D341Med (cell line): Measurements from ENCODE around the gene SULF2.
A peak's percentile ranks its signal among the peaks of the same experiment; 100 is the strongest.

Experiments used
- DNase-seq: peaks from one replicate; pipeline ENCODE4 v3.0.0; 2012; ENCODE audit warnings: low spot score

SULF2 gene

DNA sequence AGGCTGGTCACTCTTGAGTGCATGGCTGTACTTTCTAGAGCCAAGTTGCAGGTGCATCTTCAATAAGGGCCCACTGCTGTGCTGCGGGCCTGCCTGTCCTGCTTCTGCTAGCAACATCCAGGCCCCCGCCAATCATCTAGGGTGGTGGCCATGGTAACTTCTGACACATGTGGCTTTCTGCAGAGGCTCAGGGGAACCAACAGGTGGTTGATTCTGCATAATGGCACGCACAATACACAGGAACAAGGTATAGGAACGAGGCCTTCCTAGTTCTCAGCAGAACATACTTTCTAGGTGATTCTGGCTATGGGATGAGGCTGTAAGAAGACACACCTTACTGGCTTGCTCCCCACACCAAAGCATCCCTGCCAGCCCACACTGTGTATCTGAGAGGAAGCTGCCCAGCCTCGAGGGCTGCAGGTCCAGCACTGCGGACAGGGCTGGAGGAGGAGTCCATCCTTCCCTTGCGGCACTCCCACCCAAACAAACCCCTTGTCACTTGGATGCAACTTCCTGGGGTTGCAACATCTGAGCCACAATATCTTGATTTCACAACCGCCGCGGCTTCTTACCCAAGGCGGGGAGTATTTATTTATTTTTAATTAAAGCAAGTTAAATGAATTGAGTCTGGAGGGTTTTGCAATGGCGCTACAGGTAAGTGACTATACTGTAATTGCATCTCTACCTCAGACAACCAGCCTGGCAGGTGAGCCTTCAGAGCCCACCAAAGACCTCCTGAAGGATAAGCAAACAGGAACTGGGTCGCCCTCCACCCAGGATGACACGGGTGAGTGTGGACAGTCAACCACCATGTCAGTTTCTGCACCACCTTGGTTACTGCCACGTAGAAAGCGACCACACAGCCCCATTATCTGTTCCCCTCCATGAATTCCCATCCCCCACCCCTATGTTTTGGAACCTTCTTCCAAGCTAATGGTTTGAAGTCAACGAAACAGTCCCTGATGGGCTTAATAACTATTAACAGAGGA is 49.6 kb downstream of the SULF2 start:
- DNase-seq, result no peak

- no peak for DNase-seq
Measured at GRCh38 chr20:47734870-47735269, 50.4 kb downstream of the SULF2 start.

DNA sequence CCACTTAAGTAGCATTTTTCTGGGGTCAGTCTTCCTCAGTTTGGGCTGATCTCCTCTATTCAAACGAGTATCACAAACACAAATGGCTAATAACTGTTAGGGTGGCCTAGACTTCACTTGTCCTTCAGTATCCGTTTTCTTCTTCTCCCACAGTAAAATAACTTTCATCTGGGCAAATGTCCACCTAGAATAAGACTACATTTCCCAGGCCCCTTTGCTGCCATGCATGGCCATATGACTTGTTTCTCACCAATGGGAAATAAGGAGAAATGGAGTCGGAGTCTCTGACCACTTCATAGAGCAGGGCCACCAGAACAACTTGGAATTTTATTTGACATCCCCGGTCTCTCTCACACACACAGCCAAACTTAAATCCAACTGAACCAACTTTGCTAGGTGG is 51.4 kb downstream of the SULF2 start:
- no peak for DNase-seq

GRCh38 chr20:47730744-47731143 is 54.5 kb downstream of the SULF2 start:
- DNase-seq, result no peak

GRCh38 chr20:47729472-47729871 is 55.8 kb downstream of the SULF2 start:
- DNase-seq, result no peak

DNA sequence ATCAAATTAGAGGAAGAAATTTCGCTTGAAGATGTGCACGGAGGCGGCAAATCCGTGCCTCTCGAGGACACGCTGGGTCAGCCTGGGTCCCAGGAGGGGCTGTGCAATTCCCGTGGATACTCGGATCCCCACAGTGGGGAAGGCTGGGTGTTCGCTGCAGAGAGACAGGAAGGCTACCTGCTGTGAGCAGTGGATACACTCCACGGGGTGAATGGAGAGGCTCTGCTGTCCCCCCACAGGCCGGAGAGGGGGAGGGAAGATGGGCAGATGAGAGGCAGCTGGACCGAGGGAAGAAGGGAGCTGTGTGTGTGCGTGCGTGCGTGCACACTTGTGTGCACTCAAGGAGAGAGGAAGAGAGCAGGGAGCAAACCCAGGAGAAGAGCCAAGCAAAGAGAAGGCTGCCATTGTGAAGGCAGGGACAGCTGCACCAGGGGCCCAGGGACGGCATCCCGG is 57.3 kb downstream of the SULF2 start:
- no peak for DNase-seq

GRCh38 chr20:47727170-47727880 is 58.0 kb downstream of the SULF2 start:
- no peak for DNase-seq

- no peak for DNase-seq
Measured at GRCh38 chr20:47726632-47727031, 58.6 kb downstream of the SULF2 start.

DNA sequence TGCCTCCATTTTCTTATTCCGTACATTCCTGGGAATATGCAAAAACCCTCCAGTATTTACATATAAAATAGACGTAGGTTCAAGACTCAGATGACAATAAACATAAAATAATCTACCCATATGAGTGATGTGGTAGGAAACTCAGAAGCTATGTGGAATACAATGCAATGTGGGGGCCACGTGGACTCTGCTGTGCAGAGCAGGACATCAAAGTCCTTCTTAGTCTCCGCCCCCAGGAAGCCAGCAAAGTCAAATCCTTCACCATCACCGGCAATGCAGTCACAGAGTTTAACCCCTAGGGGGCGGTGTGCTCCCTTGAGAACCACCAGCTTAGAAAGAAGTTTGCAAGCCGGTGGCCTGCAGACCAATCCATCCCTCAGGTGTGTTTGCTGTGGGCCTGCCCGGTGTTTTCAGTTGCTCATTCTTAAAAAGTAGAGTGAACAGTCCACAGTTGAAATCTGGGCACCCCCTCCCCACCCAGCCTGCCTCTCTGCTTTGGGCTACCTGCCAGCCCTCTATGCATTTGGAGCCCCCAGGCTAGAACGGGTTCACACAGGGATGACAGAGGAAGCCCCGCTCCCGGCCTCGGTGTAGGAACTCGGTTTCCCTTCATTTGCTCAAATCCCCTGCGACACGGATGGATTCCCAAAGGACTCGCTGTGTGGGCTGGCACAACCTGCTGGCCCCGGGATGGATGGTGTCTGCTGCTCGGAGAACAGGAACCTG is 59.9 kb downstream of the SULF2 start:
- peak; percentile 86 for DNase-seq

DNA sequence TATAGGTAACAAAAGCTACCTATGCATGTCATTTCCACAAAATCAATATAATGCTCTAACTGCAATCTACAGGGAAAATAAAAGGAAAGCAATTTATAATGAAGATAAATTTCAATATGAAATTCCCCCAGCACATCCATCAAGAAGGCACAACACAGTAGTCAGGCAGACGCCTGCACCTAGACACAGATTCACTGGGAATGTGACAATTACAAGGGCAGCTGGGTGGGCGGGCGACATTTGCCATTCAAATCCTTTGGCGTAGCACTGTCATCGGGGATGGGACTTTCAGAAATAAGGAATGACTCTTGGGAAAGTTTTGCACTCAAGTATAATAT is 60.4 kb downstream of the SULF2 start:
- no peak for DNase-seq

DNA sequence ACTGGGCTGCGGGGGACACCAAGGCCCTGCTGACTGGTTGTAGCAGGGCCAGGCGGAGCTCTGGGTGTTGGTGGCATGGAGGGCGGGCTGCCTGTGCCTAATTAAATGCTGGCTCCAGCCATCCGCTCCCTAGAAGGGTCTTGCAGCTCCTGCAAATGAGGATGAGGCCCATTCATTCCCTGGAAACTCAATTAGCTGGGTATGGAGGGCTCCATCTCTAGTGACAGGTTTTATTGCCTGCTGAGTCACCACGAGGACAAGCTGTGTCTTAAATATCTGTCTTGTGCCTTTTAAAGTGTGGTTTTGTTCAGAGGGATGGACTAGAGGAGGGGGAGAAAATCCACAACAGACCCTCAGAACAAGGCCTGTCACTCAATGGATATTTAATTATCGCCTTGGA is 60.9 kb downstream of the SULF2 start:
- no peak for DNase-seq

DNA sequence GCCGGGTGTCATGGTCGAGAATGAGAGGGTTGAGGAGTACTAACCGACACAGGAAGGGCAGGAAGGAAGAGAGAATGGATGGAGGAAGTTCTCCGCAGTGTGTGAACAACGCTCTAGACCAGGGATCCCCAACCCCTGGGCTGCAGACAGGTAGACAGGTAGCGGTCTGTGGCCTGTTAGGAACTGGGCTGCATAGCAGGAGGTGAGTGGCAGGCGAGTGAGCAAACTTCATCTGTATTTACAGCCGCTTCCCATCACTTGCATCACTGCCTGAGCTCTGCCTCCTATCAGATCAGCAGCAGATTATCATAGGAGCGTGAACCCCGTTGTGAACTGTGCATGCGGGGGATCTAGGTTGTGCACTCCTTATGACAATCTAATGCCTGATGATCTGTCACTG is 62.0 kb downstream of the SULF2 start:
- DNase-seq, result no peak

DNA sequence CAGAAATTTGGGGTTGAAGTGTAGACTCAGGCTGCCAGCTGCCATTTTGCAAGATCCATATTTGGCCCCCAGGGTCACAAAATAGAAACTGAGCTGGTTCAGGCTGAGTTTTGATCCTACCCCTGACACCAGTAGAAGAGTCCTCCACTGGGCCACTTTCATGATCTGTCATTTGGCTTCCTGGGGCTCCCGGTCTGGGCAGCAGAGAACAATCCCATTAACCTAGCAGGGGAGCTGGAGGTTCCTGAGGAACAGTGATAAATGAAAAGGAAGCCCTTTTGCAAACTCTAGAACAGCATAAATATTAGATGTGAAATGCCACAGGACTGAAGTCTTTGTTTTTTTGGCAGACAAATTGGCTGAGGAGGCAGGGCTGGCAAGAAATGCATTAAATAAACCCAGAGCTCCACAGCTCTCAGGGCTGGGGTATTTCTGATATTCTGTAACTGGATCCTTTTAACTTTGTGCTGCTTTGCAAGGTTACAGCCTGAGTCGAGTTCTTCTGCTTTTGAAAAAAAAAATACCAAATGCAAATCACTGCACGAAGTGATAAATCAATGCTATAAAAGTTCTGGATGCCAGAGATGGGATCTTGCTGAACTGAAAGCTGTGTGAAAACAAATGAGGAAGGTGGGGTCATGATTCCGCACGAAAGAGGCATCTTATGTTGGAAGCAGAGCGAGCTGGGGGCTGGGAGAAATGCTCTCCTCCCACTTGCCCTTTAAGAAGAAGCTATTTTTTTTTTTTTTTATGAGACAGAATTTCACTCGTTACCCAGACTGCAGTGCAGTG is 64.4 kb downstream of the SULF2 start:
- DNase-seq, result no peak

DNA sequence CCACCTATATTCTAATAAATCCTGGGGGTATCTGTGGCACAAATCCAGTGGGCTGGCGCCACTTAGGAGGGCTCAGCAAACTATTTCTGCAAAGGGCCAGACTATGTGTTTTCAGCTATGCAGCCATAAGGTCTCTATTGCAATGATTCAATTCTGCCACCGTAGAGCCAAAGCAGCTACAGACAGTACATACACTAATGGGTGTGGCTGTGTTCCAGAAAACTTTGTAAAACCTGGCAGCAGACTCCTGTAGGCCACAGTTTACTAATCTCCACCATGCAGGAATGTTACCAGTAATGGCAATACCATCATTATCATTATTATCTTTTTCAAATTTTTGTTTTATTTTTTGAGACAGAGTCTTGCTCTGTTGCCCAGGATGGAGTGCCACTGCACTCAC is 65.7 kb downstream of the SULF2 start:
- DNase-seq, result no peak

- no peak for DNase-seq
Measured at GRCh38 chr20:47719211-47719610, 66.1 kb downstream of the SULF2 start.

DNA sequence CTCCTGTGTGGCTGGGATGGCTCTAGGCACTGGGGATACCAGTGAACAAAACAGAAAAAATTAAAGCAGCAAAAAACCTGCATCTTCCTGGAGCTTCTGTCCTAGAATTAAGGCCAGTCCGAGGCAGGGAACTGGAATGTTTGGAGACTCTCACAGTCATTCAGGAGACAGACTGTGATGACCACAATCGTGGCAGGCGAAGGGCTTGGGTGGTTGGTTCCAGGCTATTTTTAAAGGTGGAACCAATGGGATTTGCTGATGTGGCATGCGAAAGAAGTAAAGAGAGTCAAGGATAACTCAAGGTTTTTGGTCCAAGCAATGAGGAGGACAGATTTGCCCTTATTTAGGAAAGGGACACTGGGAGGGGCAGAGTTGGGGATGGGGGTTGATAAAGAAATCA is 66.9 kb downstream of the SULF2 start:
- no peak for DNase-seq

DNA sequence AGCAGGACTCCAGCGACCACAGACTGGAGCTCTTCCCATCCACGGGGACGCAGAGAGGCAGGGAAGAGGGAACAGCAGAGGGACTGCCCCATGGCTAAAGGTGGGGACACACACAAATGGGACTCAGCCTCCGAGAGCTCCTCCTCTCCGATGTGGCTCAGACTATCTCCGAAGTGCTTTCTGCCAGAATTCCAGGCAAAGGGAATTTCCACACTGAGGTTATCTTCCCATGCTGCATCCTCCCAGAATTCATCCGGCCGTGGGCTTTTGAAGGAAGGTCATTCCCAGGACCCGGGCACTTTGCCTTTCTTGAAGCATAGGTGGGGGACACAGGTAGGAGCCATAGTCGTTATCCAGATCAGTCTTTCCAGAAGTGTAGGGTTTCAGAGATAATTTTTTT is 67.9 kb downstream of the SULF2 start:
- no peak for DNase-seq

DNA sequence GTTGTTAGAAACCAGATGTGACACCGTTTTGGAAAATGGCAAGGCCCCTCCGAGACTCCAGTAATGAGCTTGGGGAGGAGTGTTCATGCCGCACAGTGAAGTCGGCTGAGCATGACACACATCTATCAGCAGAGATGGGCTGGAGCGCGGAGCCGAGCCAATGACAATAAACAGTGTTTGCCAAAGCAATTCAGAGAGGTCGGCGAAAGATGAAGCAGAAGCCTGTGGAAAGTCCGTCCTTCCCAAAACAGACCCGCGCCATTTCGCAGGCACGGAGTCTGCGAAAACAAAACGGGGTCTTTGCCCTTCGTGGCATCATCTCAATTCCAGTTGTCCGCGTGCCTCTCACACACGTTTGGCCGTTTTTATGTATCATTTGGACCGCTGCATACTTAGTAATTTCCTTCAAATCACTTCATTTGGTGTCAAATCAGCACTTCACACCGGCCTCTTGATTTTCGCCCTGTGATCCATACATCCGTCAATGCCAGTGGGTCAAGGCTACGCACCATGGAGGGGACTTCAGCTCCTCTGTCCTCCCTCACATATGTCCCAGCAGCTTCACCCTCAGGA is 71.3 kb downstream of the SULF2 start:
- no peak for DNase-seq

DNA sequence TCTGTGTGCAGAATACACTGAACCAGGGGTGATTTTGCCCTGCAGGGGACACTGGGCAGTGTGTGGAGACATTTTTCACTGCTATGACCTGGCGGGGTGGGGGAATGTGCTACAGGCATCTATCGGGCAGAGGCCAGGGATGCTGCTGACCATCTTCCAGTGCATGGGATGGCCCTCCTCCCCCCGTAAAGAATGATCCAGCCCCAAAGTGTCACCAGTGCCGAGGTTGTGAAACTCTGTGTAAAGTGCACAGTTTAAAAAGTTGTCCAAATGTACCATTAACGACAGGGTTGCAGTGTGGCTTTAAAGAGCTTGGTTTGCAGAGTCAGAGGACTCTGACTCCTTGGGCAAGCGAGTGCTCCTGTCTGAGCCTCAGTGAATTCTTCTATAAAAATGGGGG is 72.1 kb downstream of the SULF2 start:
- DNase-seq, result no peak

- no peak for DNase-seq
Measured at GRCh38 chr20:47711046-47711752, 74.1 kb downstream of the SULF2 start.

DNA sequence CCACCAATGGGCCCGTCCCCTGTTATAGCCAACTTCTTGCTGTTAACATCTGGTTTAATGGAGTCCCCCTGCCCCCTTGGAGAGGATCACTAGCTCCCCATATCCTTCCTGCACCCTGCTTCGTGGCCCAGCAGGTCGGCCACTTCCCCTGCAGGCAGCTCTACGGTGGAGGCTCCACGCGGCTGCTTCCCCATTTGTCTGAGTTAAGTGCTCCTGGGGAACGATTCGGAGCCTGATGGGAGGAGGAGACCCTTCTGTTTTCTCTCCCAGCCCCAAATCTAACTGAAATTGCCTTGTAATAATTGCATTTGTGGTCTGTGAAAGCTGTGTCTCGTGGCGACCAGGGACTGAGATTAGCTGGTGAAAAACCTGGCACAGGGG is 74.6 kb downstream of the SULF2 start:
- no peak for DNase-seq
